SK-N-SH treated with all-trans-retinoic acid at 6 μM for 48 hours (cell line): ENCODE data around the gene RASL12.

Experiments
- BACH2 ChIP-seq: fragments of 250-450 bp; sonication (Bioruptor Pico); IDR thresholded peaks from 2 replicates; pipeline ENCODE4 v1.9.0; 2021; ENCODE audit warnings: mild to moderate bottlenecking, borderline replicate concordance
- ESRRG ChIP-seq: fragments of 250-450 bp; sonication (Bioruptor Pico); IDR thresholded peaks from 2 replicates; pipeline ENCODE4 v1.6.1; 2021; ENCODE audit warnings: mild to moderate bottlenecking
- ZC3H10 ChIP-seq: fragments of 250-450 bp; sonication (Bioruptor Pico); IDR thresholded peaks from 2 replicates; pipeline ENCODE4 v1.5.1; 2021; ENCODE audit warnings: mild to moderate bottlenecking, moderate library complexity
- ZFP30 ChIP-seq: fragments of 450-650 bp; formaldehyde crosslinking; IDR thresholded peaks from 2 replicates; pipeline ENCODE4 v1.5.0; 2022; ENCODE audit warnings: mild to moderate bottlenecking, moderate library complexity
- TF ChIP-seq, protein P1 (sequence below): fragments of 250-450 bp; sonication (Bioruptor Pico); IDR thresholded peaks from 2 replicates; pipeline ENCODE4 v1.8.0; 2020; ENCODE audit warnings: mild to moderate bottlenecking, moderate library complexity, borderline replicate concordance
- TF ChIP-seq, protein P2 (sequence below): fragments of 250-450 bp; sonication (Bioruptor Pico); IDR thresholded peaks from 2 replicates; pipeline ENCODE4 v1.5.1; 2020; ENCODE audit warnings: low read depth, mild to moderate bottlenecking, moderate library complexity

DNA sequence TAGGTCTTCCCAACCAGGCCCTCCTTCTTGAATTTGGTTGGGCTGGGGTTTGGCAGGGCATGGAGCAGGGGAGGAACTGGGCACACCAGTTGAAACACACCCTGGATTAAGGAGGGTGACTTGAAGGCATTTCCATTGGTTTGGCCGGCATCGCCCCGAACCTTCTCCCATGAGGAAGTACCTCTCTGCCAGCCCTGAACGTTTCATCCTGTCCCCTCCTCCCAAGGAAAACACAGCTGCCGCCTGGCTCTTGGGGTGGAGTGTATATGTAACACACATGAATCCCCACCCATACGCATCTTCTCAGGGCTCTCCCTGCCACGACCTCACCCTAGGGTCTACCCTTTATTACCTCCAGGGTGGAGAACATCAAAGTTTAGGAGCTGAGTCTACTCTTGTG lies 32.7 kb upstream of the RASL12 start:
- TF ChIP-seq, protein P1, sequence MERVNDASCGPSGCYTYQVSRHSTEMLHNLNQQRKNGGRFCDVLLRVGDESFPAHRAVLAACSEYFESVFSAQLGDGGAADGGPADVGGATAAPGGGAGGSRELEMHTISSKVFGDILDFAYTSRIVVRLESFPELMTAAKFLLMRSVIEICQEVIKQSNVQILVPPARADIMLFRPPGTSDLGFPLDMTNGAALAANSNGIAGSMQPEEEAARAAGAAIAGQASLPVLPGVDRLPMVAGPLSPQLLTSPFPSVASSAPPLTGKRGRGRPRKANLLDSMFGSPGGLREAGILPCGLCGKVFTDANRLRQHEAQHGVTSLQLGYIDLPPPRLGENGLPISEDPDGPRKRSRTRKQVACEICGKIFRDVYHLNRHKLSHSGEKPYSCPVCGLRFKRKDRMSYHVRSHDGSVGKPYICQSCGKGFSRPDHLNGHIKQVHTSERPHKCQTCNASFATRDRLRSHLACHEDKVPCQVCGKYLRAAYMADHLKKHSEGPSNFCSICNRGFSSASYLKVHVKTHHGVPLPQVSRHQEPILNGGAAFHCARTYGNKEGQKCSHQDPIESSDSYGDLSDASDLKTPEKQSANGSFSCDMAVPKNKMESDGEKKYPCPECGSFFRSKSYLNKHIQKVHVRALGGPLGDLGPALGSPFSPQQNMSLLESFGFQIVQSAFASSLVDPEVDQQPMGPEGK, result no peak
- TF ChIP-seq BACH2 (CRISPR knock-in tag), result no peak
- TF ChIP-seq, protein P2, sequence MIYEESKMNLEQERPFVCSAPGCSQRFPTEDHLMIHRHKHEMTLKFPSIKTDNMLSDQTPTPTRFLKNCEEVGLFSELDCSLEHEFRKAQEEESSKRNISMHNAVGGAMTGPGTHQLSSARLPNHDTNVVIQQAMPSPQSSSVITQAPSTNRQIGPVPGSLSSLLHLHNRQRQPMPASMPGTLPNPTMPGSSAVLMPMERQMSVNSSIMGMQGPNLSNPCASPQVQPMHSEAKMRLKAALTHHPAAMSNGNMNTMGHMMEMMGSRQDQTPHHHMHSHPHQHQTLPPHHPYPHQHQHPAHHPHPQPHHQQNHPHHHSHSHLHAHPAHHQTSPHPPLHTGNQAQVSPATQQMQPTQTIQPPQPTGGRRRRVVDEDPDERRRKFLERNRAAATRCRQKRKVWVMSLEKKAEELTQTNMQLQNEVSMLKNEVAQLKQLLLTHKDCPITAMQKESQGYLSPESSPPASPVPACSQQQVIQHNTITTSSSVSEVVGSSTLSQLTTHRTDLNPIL (CRISPR knock-in tag), result no peak
- no peak for TF ChIP-seq ESRRG (CRISPR knock-in tag)
- TF ChIP-seq ZC3H10, result no peak
- TF ChIP-seq ZFP30, result no peak
